HL-60 (cell line): ENCODE data around the gene PRPH.

Experiments used
- DNase-seq, 2 experiments: peaks; one replicate each; pipeline ENCODE4 v3.0.0-alpha.2; 2010 to 2020; ENCODE audit warnings: low read depth in 1 of 2, low spot score in 1 of 2
- H3K27ac ChIP-seq: fragments of 250-450 bp; sonication (Bioruptor Pico); replicated peaks from 2 replicates; pipeline ENCODE4 v1.5.1; 2020; ENCODE audit warnings: mild to moderate bottlenecking, moderate library complexity
- H3K27me3 ChIP-seq: fragments of 250-450 bp; sonication (Bioruptor Pico); 2 replicates; pipeline ENCODE4 v1.5.1; 2021; ENCODE audit warnings: mild to moderate bottlenecking, moderate library complexity; ENCODE audit not compliant: insufficient read depth, poor library complexity, severe bottlenecking
- H3K4me3 ChIP-seq: replicated peaks from 2 replicates; pipeline ENCODE4 v1.5.1; 2011; ENCODE audit warnings: mild to moderate bottlenecking, control low read depth, low read length; ENCODE audit not compliant: insufficient read depth
- GABPA ChIP-seq: IDR thresholded peaks from 2 replicates; pipeline ENCODE4 v1.6.1; 2012; ENCODE audit warnings: low read depth
- POLR2AphosphoS5 ChIP-seq: IDR thresholded peaks from 2 replicates; pipeline ENCODE4 v1.6.1; 2012; ENCODE audit warnings: low read depth
- SPI1 ChIP-seq: IDR thresholded peaks from 2 replicates; pipeline ENCODE4 v1.6.1; 2012; ENCODE audit warnings: low read depth, mild to moderate bottlenecking, borderline replicate concordance
- TF ChIP-seq, protein P1 (sequence below): IDR thresholded peaks from 2 replicates; pipeline ENCODE4 v1.6.1; 2012; ENCODE audit warnings: low read depth; ENCODE audit not compliant: insufficient replicate concordance
- TF ChIP-seq, protein P2 (sequence below): IDR thresholded peaks from one replicate; pipeline ENCODE4 v1.5.1; 2011; ENCODE audit warnings: low read length, control low read depth, inconsistent platforms; ENCODE audit not compliant: insufficient read depth

The PRPH gene

DNA sequence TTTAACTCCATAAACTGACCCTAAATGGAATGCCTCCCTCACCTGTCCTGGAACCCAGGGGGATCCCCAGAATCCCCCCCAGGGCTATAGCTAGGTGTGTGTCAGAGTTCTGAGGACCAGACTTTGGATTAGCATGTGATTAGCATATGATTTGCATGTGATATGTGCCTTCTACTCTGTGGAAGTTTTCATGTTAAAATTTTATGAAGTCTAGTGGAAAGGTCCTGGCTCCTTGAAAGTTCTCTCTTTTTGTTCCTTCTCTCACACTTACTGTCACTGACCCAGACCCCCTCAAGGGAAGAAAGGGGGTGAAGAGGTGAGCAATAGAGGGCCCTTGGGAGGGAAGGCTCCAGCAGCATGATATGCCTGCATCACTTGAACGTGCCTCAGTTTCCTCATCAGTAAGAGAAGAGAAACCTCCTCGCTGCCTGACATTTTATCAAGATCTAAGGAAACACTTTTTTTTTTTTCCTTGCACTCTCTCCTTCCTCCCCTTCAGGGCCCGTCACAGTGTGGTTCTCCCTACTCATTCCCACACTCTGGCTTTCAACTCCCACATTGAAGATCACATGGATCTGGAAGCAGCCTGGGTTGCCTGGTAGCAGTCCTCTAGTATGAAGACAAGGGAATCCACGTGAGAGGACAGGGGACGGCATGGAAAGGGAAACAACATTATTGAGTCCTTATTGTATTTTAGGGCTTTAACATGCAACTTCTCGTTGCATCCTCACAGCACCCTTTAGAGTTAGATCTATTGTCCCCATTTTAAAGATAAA lies 45.3 kb downstream of the PRPH start:
- Histone ChIP-seq H3K4me3 (no peak overlapping the region), H3K27me3 (peaks cover 86% of the 10 kb centered on the region)
- TF ChIP-seq GABPA (no peak), POLR2AphosphoS5 (no peak), SPI1 (no peak)
- TF ChIP-seq, protein P1, sequence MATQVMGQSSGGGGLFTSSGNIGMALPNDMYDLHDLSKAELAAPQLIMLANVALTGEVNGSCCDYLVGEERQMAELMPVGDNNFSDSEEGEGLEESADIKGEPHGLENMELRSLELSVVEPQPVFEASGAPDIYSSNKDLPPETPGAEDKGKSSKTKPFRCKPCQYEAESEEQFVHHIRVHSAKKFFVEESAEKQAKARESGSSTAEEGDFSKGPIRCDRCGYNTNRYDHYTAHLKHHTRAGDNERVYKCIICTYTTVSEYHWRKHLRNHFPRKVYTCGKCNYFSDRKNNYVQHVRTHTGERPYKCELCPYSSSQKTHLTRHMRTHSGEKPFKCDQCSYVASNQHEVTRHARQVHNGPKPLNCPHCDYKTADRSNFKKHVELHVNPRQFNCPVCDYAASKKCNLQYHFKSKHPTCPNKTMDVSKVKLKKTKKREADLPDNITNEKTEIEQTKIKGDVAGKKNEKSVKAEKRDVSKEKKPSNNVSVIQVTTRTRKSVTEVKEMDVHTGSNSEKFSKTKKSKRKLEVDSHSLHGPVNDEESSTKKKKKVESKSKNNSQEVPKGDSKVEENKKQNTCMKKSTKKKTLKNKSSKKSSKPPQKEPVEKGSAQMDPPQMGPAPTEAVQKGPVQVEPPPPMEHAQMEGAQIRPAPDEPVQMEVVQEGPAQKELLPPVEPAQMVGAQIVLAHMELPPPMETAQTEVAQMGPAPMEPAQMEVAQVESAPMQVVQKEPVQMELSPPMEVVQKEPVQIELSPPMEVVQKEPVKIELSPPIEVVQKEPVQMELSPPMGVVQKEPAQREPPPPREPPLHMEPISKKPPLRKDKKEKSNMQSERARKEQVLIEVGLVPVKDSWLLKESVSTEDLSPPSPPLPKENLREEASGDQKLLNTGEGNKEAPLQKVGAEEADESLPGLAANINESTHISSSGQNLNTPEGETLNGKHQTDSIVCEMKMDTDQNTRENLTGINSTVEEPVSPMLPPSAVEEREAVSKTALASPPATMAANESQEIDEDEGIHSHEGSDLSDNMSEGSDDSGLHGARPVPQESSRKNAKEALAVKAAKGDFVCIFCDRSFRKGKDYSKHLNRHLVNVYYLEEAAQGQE: no peak
- TF ChIP-seq, protein P2, sequence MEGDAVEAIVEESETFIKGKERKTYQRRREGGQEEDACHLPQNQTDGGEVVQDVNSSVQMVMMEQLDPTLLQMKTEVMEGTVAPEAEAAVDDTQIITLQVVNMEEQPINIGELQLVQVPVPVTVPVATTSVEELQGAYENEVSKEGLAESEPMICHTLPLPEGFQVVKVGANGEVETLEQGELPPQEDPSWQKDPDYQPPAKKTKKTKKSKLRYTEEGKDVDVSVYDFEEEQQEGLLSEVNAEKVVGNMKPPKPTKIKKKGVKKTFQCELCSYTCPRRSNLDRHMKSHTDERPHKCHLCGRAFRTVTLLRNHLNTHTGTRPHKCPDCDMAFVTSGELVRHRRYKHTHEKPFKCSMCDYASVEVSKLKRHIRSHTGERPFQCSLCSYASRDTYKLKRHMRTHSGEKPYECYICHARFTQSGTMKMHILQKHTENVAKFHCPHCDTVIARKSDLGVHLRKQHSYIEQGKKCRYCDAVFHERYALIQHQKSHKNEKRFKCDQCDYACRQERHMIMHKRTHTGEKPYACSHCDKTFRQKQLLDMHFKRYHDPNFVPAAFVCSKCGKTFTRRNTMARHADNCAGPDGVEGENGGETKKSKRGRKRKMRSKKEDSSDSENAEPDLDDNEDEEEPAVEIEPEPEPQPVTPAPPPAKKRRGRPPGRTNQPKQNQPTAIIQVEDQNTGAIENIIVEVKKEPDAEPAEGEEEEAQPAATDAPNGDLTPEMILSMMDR: no peak

DNA sequence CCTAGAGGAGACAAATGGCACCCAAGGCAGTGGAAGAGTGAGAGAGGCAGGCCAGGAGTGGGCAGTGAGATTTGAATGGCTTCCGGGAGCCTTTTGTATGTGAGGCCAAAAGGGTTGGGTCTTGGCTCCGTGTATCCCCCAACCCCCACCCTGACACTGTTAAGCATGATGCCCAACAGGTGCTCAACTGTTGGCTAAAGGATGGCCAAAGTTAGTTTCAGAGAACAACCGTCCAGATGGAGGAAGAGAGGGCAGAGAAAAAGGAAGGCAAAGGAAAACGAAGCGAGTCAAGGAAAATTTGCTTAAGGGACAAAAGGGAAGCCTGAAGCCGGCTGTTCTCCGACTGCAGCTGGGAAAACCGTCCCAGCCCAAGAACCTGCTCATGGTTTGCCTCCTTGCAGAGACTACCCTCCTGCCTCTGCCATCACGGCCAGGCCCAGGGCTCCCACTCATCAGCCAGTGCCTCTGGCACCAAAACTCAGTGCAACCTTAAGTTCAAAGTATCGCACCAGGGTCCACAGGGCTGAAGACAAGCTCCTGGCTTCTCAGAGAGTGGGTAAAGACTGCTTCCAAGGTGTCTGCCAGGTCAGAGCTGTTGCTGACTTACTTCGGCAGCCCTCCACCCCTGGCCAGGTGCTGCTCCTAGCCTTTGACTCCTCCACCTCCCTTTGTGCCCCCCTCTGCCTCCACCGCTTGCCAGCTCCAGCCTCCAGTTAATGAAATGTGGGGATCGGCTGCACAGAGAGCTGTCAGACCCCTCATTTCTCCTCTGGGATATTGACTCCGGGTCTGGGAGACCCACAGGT lies 46.2 kb downstream of the PRPH start:
- Histone ChIP-seq H3K27me3 (peaks cover 89% of the 10 kb centered on the region), H3K27ac (no peak overlapping the region), H3K4me3 (no peak overlapping the region)
- DNase-seq: no peak
- TF ChIP-seq SPI1 (no peak), POLR2AphosphoS5 (no peak), GABPA (no peak)
- TF ChIP-seq, protein P1: no peak
- TF ChIP-seq, protein P2: no peak

More for the DNA sequence above, 45.3 kb downstream of the PRPH start:
- H3K27ac ChIP-seq: no peak overlapping the region
- no peak for DNase-seq

DNA sequence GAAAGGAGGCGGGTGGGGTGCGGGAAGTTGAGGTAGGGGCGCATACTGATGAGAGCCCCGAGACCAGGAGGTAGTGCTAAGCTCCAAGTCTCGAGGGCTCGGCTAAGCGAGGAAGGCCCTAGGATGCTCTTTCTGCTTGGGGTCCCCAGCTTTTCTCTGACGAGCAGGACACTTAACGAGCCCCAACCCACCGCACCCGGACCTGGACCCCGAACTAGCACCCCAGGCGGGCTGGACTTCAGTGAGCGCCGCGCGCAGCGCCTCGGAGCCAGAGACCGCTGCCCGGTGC lies 46.8 kb downstream of the PRPH start:
- no peak for DNase-seq
- Histone ChIP-seq H3K4me3 (peak overlapping the region; percentile 48), H3K27me3 (peaks cover 89% of the 10 kb centered on the region), H3K27ac (no peak overlapping the region)
- TF ChIP-seq, protein P2: no peak
- TF ChIP-seq GABPA (no peak), POLR2AphosphoS5 (no peak)
